Colonic mucosa (tissue), 4 donors: ENCODE data around the gene TWIST2. TPM values are rescaled to one million over a fixed set of nuclear protein-coding genes. Genes with fewer than 3 reads are reported as not detected.

Source experiments
- DNase-seq: peaks from one replicate; pipeline ENCODE4 v3.0.0-alpha.2; 2020
- H3K27ac ChIP-seq: fragments of 200-600 bp; one replicate; pipeline ENCODE4 v1.8.0; 2021
- H3K27me3 ChIP-seq: fragments of 200-600 bp; one replicate; pipeline ENCODE4 v1.8.0; 2021
- H3K36me3 ChIP-seq: fragments of 200-600 bp; one replicate; pipeline ENCODE4 v1.8.0; 2021
- H3K4me1 ChIP-seq: fragments of 200-600 bp; one replicate; pipeline ENCODE4 v1.8.0; 2021; ENCODE audit warnings: mild to moderate bottlenecking
- H3K4me3 ChIP-seq: fragments of 200-600 bp; one replicate; pipeline ENCODE4 v1.8.0; 2021
- H3K9ac ChIP-seq, 2 donors: one replicate each; pipeline ENCODE4 v1.7.0; 2013; ENCODE audit warnings: control low read depth in 2 of 2, low read depth in 2 of 2, low read length in 2 of 2
- H3K9me3 ChIP-seq: fragments of 200-600 bp; one replicate; pipeline ENCODE4 v1.8.0; 2021
- intact Hi-C: fragments of 100-400 bp; cut with DNase I; formaldehyde crosslinking; loops from one replicate; pipeline ENCODE4 v1.14.1; 2022
- total RNA-seq, 2 donors: library from RNA; stranded (reverse); fragmentation: NEBNext Ultra II Directional in 1 of 2; extraction: Animal tissue kit (Norgen Biotek cat#: 25700) in 1 of 2; gene quantifications; one replicate each; pipeline ENCODE4 v1.2.1, GENCODE V29; 2021
- TF ChIP-seq, protein P1 (sequence below): fragments of 200-600 bp; IDR thresholded peaks from one replicate; pipeline ENCODE4 v1.8.0; 2022; ENCODE audit warnings: antibody characterized with exemption, mild to moderate bottlenecking
- donor health status: healthy.
- donor health status: DM: no; HTN: no; CAD: no.
- donor health status: DM: no; HTN: no; CAD: no.

The TWIST2 gene
- total RNA-seq, 2 donors from 2014 or later, result 0.82 to 2.7 TPM

DNA sequence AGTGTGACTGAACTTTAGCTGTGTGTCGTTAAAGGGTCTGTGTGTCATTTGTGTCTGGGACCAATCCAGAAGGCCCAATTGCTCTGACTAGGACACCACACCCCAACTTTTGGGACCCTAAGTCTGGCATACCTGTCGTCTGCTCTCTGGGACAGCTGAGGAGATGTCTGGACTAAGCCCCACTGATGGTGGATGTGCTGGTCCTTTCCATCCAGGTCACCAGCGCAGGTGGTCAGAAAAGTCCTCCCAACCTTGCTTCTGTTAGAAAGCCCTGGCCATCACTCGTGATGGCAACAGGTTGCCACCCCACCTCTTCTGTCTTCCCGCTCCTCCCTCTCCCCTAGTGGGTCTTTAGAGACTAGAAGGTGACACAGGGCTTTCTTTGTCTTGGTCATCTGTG is 37.6 kb upstream of the TWIST2 start:
- Histone ChIP-seq H3K9ac (no peak overlapping the region), H3K27me3 (no peaks in the 10 kb centered on the region), H3K27ac (no peak overlapping the region), H3K36me3 (no peaks in the 10 kb centered on the region), H3K4me3 (no peak overlapping the region), H3K4me1 (no peaks in the 10 kb centered on the region), H3K9me3 (no peaks in the 10 kb centered on the region)
- TF ChIP-seq, protein P1, sequence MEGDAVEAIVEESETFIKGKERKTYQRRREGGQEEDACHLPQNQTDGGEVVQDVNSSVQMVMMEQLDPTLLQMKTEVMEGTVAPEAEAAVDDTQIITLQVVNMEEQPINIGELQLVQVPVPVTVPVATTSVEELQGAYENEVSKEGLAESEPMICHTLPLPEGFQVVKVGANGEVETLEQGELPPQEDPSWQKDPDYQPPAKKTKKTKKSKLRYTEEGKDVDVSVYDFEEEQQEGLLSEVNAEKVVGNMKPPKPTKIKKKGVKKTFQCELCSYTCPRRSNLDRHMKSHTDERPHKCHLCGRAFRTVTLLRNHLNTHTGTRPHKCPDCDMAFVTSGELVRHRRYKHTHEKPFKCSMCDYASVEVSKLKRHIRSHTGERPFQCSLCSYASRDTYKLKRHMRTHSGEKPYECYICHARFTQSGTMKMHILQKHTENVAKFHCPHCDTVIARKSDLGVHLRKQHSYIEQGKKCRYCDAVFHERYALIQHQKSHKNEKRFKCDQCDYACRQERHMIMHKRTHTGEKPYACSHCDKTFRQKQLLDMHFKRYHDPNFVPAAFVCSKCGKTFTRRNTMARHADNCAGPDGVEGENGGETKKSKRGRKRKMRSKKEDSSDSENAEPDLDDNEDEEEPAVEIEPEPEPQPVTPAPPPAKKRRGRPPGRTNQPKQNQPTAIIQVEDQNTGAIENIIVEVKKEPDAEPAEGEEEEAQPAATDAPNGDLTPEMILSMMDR, result no peak
- intact Hi-C loops, result no loop called here
- no peak for DNase-seq

DNA sequence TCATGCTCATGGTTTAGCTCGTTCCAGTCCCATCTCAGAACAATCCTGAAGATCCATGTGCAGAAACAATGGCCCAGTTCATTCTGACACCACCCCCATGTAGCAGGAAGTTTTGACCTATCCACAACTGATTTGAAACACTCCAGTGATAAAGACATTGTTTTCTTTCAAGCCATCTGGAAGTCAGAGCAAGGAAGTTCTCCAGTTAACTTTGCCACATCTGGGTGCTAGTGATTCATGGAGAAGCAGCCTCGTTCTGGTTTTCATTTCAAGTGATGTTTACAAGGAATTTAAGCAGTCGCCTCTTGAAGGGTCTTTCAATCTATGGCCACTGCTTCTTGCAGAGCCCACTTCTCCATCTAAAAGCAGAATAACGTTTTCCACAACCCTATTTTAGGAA is 36.6 kb upstream of the TWIST2 start:
- no peaks in the 10 kb centered on the region for H3K27me3 ChIP-seq
- H3K4me3 ChIP-seq, result no peak overlapping the region
- no peaks in the 10 kb centered on the region for H3K36me3 ChIP-seq
- intact Hi-C loops, result no loop called here
- H3K4me1 ChIP-seq, result no peaks in the 10 kb centered on the region
- DNase-seq, result no peak
- TF ChIP-seq, protein P1, result no peak
- no peak overlapping the region for H3K27ac ChIP-seq
- H3K9ac ChIP-seq, result no peak overlapping the region
- no peaks in the 10 kb centered on the region for H3K9me3 ChIP-seq

GRCh38 chr2:238811759-238812158 is 36.1 kb upstream of the TWIST2 start:
- intact Hi-C loops, result no loop called here
- Histone ChIP-seq H3K4me3 (no peak overlapping the region), H3K4me1 (no peaks in the 10 kb centered on the region), H3K9ac (no peak overlapping the region), H3K27me3 (no peaks in the 10 kb centered on the region), H3K9me3 (no peaks in the 10 kb centered on the region), H3K27ac (no peak overlapping the region), H3K36me3 (no peaks in the 10 kb centered on the region)
- no peak for DNase-seq
- TF ChIP-seq, protein P1, result no peak

GRCh38 chr2:238813109-238813508 is 34.8 kb upstream of the TWIST2 start:
- intact Hi-C loops, result no loop called here
- Histone ChIP-seq H3K27me3 (no peaks in the 10 kb centered on the region), H3K27ac (no peak overlapping the region), H3K4me3 (no peak overlapping the region), H3K9ac (peak overlapping the region in 1 of 2 donors; percentile 12), H3K4me1 (no peaks in the 10 kb centered on the region), H3K9me3 (no peaks in the 10 kb centered on the region), H3K36me3 (no peaks in the 10 kb centered on the region)
- TF ChIP-seq, protein P1, result no peak
- no peak for DNase-seq

DNA sequence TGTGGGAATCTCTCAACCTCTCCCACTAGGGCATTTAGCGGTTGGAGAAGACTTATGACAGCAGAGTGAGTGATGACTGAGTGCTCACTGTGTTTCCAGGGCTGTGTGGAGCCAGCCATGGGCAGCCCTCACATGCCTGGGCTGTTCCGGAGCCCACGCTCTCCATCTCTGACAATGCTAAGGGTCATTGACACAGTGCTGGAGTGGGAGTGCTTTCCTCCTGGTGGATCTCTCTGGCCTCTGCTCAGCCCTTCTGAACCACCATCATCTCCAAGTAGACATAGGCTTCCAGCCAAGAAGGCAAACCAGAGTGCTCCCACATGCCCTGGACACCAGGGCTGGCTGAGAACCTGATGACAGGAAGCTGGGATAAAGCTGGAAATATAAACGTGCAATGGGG is 33.1 kb upstream of the TWIST2 start:
- DNase-seq, result no peak
- Histone ChIP-seq H3K9ac (no peak overlapping the region), H3K36me3 (no peaks in the 10 kb centered on the region), H3K27me3 (no peaks in the 10 kb centered on the region), H3K4me1 (no peaks in the 10 kb centered on the region), H3K9me3 (no peaks in the 10 kb centered on the region), H3K27ac (no peak overlapping the region), H3K4me3 (no peak overlapping the region)
- TF ChIP-seq, protein P1, result no peak
- intact Hi-C loops, result no loop called here

GRCh38 chr2:238816291-238816690 is 31.6 kb upstream of the TWIST2 start:
- DNase-seq, result no peak
- H3K9me3 ChIP-seq, result no peaks in the 10 kb centered on the region
- H3K27me3 ChIP-seq, result no peaks in the 10 kb centered on the region
- H3K27ac ChIP-seq, result no peak overlapping the region
- no peaks in the 10 kb centered on the region for H3K36me3 ChIP-seq
- intact Hi-C loops, result no loop called here
- no peak overlapping the region for H3K9ac ChIP-seq
- TF ChIP-seq, protein P1, result no peak
- H3K4me3 ChIP-seq, result no peak overlapping the region
- no peaks in the 10 kb centered on the region for H3K4me1 ChIP-seq
